WTC11 (cell line): ENCODE results near the gene MAP3K10.

Source experiments
- CBFB ChIP-seq: sonication (generic); formaldehyde crosslinking; IDR thresholded peaks from 2 replicates; pipeline ENCODE4 v1.8.1; 2022; ENCODE audit warnings: mild to moderate bottlenecking, low read depth, missing genetic modification reagents
- CREM ChIP-seq: sonication (generic); formaldehyde crosslinking; IDR thresholded peaks from 2 replicates; pipeline ENCODE4 v1.8.1; 2022; ENCODE audit warnings: mild to moderate bottlenecking, missing genetic modification reagents, moderate library complexity
- HMGA2 ChIP-seq: fragments of 250-450 bp; sonication (Bioruptor Pico); IDR thresholded peaks from 2 replicates; pipeline ENCODE4 v1.4.0; 2021; ENCODE audit warnings: mild to moderate bottlenecking, moderate library complexity
- JUN ChIP-seq: sonication (generic); formaldehyde crosslinking; IDR thresholded peaks from 2 replicates; pipeline ENCODE4 v1.8.0; 2023; ENCODE audit warnings: mild to moderate bottlenecking, missing genetic modification reagents
- MAX ChIP-seq: sonication (generic); formaldehyde crosslinking; IDR thresholded peaks from 2 replicates; pipeline ENCODE4 v1.8.0; 2022; ENCODE audit warnings: mild to moderate bottlenecking, missing genetic modification reagents
- NR1H2 ChIP-seq: sonication (generic); formaldehyde crosslinking; IDR thresholded peaks from 2 replicates; pipeline ENCODE4 v1.9.0; 2021; ENCODE audit warnings: mild to moderate bottlenecking, moderate library complexity, missing genetic modification reagents
- SP1 ChIP-seq: sonication (generic); formaldehyde crosslinking; conservative IDR thresholded peaks from 2 replicates; pipeline ENCODE4 v1.8.1; 2022; ENCODE audit warnings: missing genetic modification reagents
- ZNF138 ChIP-seq: sonication (generic); formaldehyde crosslinking; conservative IDR thresholded peaks from 2 replicates; pipeline ENCODE4 v1.8.1; 2022; ENCODE audit warnings: mild to moderate bottlenecking, moderate library complexity, missing genetic modification reagents
- ZNF317 ChIP-seq: sonication (generic); formaldehyde crosslinking; IDR thresholded peaks from 2 replicates; pipeline ENCODE4 v1.8.1; 2023; ENCODE audit warnings: low read depth, mild to moderate bottlenecking, moderate library complexity, missing genetic modification reagents, borderline replicate concordance
- ZNF416 ChIP-seq: fragments of 250-450 bp; sonication (Bioruptor Pico); IDR thresholded peaks from 2 replicates; pipeline ENCODE4 v1.9.0; 2021; ENCODE audit warnings: mild to moderate bottlenecking, inconsistent platforms
- TF ChIP-seq, protein P1 (sequence below): fragments of 200-600 bp; IDR thresholded peaks from 2 replicates; pipeline ENCODE4 v1.8.0; 2022; ENCODE audit warnings: antibody characterized with exemption
- TF ChIP-seq, protein P2 (sequence below): sonication (generic); formaldehyde crosslinking; IDR thresholded peaks from 2 replicates; pipeline ENCODE4 v1.8.1; 2023; ENCODE audit warnings: mild to moderate bottlenecking, missing genetic modification reagents, moderate library complexity
- TF ChIP-seq, protein P3 (sequence below): sonication (generic); formaldehyde crosslinking; IDR thresholded peaks from 2 replicates; pipeline ENCODE4 v1.8.1; 2022; ENCODE audit warnings: low read depth, missing genetic modification reagents, borderline replicate concordance

DNA sequence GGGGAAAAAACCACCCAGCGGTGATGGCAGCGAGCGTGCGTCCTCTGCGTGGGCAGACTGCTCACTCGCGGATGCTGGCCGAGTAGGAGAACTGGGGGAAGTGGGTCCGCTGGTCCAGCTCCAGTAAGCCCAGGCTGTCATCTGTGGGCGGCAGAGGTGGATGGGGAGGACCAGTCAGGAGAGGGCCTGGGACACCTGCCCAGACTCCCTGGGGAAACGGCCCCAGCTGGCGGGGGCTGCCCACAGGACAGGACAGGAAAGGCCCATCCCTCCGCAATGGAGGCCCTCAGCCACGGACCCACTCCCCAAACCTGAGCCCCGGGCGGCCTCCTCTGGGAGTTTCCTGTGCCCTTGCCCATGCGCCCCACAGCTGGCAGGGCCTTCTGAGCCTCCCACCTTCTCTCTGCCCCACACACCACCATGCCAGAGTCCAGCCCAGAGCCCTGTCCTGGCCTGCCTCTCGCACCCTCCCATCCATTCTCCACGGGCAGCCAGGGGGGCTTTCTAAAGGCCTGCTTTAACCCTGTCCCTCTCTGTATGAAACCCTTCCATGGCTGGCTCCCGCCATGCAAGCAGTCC, 42.7 kb downstream of the MAP3K10 start:
- no peak for TF ChIP-seq HMGA2
- TF ChIP-seq, protein P1, sequence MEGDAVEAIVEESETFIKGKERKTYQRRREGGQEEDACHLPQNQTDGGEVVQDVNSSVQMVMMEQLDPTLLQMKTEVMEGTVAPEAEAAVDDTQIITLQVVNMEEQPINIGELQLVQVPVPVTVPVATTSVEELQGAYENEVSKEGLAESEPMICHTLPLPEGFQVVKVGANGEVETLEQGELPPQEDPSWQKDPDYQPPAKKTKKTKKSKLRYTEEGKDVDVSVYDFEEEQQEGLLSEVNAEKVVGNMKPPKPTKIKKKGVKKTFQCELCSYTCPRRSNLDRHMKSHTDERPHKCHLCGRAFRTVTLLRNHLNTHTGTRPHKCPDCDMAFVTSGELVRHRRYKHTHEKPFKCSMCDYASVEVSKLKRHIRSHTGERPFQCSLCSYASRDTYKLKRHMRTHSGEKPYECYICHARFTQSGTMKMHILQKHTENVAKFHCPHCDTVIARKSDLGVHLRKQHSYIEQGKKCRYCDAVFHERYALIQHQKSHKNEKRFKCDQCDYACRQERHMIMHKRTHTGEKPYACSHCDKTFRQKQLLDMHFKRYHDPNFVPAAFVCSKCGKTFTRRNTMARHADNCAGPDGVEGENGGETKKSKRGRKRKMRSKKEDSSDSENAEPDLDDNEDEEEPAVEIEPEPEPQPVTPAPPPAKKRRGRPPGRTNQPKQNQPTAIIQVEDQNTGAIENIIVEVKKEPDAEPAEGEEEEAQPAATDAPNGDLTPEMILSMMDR, result no peak
- TF ChIP-seq MAX (CRISPR knock-in tag), result no peak
- TF ChIP-seq, protein P2, sequence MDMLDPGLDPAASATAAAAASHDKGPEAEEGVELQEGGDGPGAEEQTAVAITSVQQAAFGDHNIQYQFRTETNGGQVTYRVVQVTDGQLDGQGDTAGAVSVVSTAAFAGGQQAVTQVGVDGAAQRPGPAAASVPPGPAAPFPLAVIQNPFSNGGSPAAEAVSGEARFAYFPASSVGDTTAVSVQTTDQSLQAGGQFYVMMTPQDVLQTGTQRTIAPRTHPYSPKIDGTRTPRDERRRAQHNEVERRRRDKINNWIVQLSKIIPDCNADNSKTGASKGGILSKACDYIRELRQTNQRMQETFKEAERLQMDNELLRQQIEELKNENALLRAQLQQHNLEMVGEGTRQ (CRISPR knock-in tag), result no peak
- TF ChIP-seq, protein P3, sequence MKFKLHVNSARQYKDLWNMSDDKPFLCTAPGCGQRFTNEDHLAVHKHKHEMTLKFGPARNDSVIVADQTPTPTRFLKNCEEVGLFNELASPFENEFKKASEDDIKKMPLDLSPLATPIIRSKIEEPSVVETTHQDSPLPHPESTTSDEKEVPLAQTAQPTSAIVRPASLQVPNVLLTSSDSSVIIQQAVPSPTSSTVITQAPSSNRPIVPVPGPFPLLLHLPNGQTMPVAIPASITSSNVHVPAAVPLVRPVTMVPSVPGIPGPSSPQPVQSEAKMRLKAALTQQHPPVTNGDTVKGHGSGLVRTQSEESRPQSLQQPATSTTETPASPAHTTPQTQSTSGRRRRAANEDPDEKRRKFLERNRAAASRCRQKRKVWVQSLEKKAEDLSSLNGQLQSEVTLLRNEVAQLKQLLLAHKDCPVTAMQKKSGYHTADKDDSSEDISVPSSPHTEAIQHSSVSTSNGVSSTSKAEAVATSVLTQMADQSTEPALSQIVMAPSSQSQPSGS, result no peak
- TF ChIP-seq ZNF416 (CRISPR knock-in tag), result no peak
- no peak for TF ChIP-seq CBFB (CRISPR knock-in tag)
- no peak for TF ChIP-seq ZNF138 (CRISPR knock-in tag)
- no peak for TF ChIP-seq JUN (CRISPR knock-in tag)
- TF ChIP-seq CREM (CRISPR knock-in tag), result no peak
- TF ChIP-seq NR1H2 (CRISPR knock-in tag), result no peak
- no peak for TF ChIP-seq ZNF317 (CRISPR knock-in tag)
- TF ChIP-seq SP1 (CRISPR knock-in tag), result no peak
